Progenitor cell of endocrine pancreas (in vitro differentiated cells): ENCODE results near the gene SMARCC1. TPM values are rescaled to one million over a fixed set of nuclear protein-coding genes. Genes with fewer than 3 reads are reported as not detected.
A peak's percentile ranks its signal among the peaks of the same experiment; 100 is the strongest.
"Not testable (repeated sequence)": the region's sequence is repeated elsewhere in the genome, so short reads cannot be mapped to it uniquely, and the experiment has no call there.

Experiments
- DNase-seq: peaks from one replicate; pipeline ENCODE4 v3.0.0; 2021; ENCODE audit warnings: low spot score; ENCODE audit not compliant: unreplicated experiment
- H3K27ac Mint-ChIP-seq: 2 replicates; pipeline ENCODE4 v1.8.0; 2021; ENCODE audit warnings: mild to moderate bottlenecking, moderate library complexity, mixed read lengths
- H3K27me3 Mint-ChIP-seq: 2 replicates; pipeline ENCODE4 v1.8.0; 2021; ENCODE audit warnings: mixed read lengths
- H3K36me3 Mint-ChIP-seq: 2 replicates; pipeline ENCODE4 v1.8.0; 2022; ENCODE audit warnings: mixed read lengths; ENCODE audit not compliant: insufficient read depth
- H3K4me1 Mint-ChIP-seq: 2 replicates; pipeline ENCODE4 v1.8.0; 2021; ENCODE audit warnings: low read depth, mixed read lengths
- H3K4me3 Mint-ChIP-seq: 2 replicates; pipeline ENCODE4 v1.8.0; 2021; ENCODE audit warnings: low read depth, mild to moderate bottlenecking, moderate library complexity, mixed read lengths
- H3K9me3 Mint-ChIP-seq: 2 replicates; pipeline ENCODE4 v1.8.0; 2021; ENCODE audit warnings: low read depth, mixed read lengths
- CTCF ChIP-seq: fragments of 200-600 bp; sonication (generic); IDR thresholded peaks from one replicate; pipeline ENCODE4 v1.5.0; 2021; ENCODE audit warnings: antibody characterized with exemption, mild to moderate bottlenecking; ENCODE audit not compliant: unreplicated experiment
- total RNA-seq: library from RNA; stranded (reverse); gene quantifications from 2 replicates; pipeline ENCODE4 v1.2.1, GENCODE V29; 2021

The SMARCC1 gene
- total RNA-seq, 1 donor from 2014 or later, result 257 TPM

- H3K27ac Mint-ChIP-seq, result no peak overlapping the region
- no peaks in the 10 kb centered on the region for H3K9me3 Mint-ChIP-seq
- no peak for DNase-seq
- TF ChIP-seq CTCF, result no peak
- no peak overlapping the region for H3K4me3 Mint-ChIP-seq
- H3K36me3 Mint-ChIP-seq, result peaks cover 11% of the 10 kb centered on the region
- H3K4me1 Mint-ChIP-seq, result no peaks in the 10 kb centered on the region
- no peaks in the 10 kb centered on the region for H3K27me3 Mint-ChIP-seq
These were observed 34.1 kb downstream of the SMARCC1 start for GRCh38 chr3:47747558-47747957.

DNA sequence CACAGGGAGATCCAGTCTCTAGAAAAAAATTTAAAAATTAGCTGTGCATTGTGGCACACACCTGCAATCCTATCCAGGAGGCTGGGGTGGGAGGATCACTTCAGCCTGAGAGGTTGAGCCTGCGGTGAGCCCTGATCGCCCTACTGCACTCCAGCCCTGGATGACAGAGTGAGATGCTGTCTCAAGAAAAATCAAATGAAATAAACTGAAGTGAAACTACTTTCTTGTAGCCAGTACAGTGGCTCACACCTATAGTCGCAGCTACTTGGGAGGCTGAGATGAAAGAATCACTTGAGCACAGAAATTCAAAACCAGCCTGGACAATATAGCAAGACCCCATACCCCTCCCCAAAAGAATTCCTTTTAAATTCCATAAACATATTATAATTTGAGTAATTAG, 35.4 kb downstream of the SMARCC1 start:
- no peaks in the 10 kb centered on the region for H3K27me3 Mint-ChIP-seq
- no peak for TF ChIP-seq CTCF
- H3K4me3 Mint-ChIP-seq, result no peak overlapping the region
- no peaks in the 10 kb centered on the region for H3K4me1 Mint-ChIP-seq
- DNase-seq, result no peak
- no peak overlapping the region for H3K27ac Mint-ChIP-seq
- H3K36me3 Mint-ChIP-seq, result peaks cover 11% of the 10 kb centered on the region
- H3K9me3 Mint-ChIP-seq, result no peaks in the 10 kb centered on the region

DNA sequence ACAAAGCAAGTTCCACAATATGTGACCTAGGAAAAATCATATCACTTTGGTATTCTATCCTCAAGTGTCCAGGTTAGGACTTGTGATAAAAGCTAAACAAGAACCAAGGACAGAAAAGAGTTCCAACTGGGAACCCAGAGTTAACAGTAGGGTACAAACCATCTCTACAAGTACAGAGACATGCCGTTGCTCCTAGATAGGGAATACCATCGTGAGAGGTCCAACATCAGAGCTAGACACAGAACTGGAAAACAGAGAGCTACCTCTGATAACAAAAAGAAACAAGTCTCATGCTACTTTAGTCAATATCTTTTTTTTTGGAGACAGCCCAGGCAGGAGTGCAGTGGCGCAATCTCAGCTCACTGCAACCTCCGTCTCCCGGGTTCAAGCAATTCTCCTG, 37.8 kb downstream of the SMARCC1 start:
- H3K27me3 Mint-ChIP-seq, result no peaks in the 10 kb centered on the region
- H3K9me3 Mint-ChIP-seq, result no peaks in the 10 kb centered on the region
- H3K4me1 Mint-ChIP-seq, result no peaks in the 10 kb centered on the region
- H3K27ac Mint-ChIP-seq, result no peak overlapping the region
- TF ChIP-seq CTCF, result no peak
- no peak overlapping the region for H3K4me3 Mint-ChIP-seq
- DNase-seq, result no peak
- H3K36me3 Mint-ChIP-seq, result peaks cover 8% of the 10 kb centered on the region

DNA sequence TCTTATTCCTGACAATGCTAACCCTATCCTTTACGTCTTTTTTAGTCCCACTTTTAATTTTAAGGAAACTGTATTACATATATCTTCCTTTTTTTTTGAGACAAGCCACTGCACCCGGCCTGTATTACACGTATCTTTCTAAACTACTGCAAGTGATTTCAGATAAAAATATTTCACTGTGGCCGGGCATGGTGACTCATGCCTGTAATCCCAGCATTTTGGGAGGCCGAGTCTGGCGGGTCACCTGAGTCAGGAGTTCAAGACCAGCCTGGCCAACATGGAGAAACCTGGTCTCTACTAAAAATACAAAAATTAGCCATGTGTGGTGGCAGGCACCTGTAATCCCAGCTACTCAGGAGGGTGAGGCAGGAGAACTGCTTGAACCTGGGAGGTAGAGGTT, 38.3 kb downstream of the SMARCC1 start:
- not testable (repeated sequence) for H3K9me3 Mint-ChIP-seq, H3K27me3 Mint-ChIP-seq, H3K36me3 Mint-ChIP-seq, DNase-seq, H3K4me3 Mint-ChIP-seq, H3K27ac Mint-ChIP-seq, H3K4me1 Mint-ChIP-seq

DNA sequence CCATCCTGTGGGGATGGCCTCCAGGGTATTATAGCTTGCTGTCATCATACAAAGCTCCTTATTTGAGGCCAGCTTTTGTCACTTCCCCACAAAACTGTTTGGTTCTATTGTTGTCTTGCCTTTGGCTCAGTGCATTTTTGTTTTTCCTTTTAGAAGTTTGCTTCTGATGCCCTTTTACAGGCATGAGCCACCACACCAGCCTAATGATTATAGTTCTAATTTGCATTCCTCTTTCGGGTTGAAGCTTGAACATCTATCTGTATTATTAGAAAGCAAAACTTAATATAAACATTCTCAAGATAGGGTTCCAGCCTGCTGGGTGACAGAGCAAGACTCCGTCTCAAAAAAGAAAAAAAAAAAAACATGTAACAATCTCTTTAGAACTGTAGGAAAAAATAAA, 39.8 kb downstream of the SMARCC1 start:
- Mint-ChIP-seq H3K27ac (no peak overlapping the region), H3K9me3 (no peaks in the 10 kb centered on the region), H3K4me1 (no peaks in the 10 kb centered on the region), H3K36me3 (peaks cover 9% of the 10 kb centered on the region), H3K27me3 (no peaks in the 10 kb centered on the region), H3K4me3 (no peak overlapping the region)
- TF ChIP-seq CTCF, result no peak
- no peak for DNase-seq

GRCh38 chr3:47732143-47732542, 49.5 kb downstream of the SMARCC1 start:
- TF ChIP-seq CTCF, result no peak
- peaks cover 3% of the 10 kb centered on the region for H3K4me1 Mint-ChIP-seq
- no peak for DNase-seq
- H3K4me3 Mint-ChIP-seq, result no peak overlapping the region
- H3K27me3 Mint-ChIP-seq, result no peaks in the 10 kb centered on the region
- H3K27ac Mint-ChIP-seq, result peak overlapping the region; percentile 9
- H3K9me3 Mint-ChIP-seq, result no peaks in the 10 kb centered on the region
- peaks cover 30% of the 10 kb centered on the region for H3K36me3 Mint-ChIP-seq
